Breast epithelium (tissue), 3 donors: ENCODE measurements around the gene ACACA.

Experiments
- POLR2A ChIP-seq: fragments of 450-650 bp; IDR thresholded peaks from one replicate; pipeline ENCODE4 v1.6.1; 2016; ENCODE audit warnings: antibody characterized with exemption, mild to moderate bottlenecking, moderate library complexity
- POLR2AphosphoS5 ChIP-seq, 3 donors: sonication (generic); formaldehyde crosslinking; IDR thresholded peaks; one replicate each; pipeline ENCODE4 v1.6.1; 2017; ENCODE audit warnings: antibody characterized with exemption in 3 of 3
- TF ChIP-seq, protein P1 (sequence below), 3 donors: fragments of 450-650 bp; IDR thresholded peaks; one replicate each; pipeline ENCODE4 v1.5.1; 2016 to 2017; ENCODE audit warnings: antibody characterized with exemption in 3 of 3, mild to moderate bottlenecking in 3 of 3, moderate library complexity in 3 of 3

DNA sequence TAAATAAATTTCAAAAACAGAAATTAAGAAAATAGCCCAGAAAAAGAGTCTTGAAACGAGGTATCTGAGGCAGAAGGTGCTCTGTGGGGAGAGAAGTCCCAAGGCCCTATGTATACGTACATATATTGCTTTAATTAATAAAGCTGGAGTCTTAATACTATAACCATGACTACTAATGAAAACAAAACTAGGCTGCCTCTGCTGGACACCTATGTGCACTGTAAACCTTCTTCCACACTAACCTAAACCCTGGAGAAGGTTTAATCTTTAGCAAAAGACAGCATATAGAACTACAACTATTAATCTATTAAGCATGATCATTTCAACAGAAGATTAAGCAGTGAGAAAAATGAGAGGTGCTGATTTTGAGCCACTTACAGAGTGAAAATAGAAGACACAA lies 184.8 kb downstream of the ACACA start:
- TF ChIP-seq, protein P1, sequence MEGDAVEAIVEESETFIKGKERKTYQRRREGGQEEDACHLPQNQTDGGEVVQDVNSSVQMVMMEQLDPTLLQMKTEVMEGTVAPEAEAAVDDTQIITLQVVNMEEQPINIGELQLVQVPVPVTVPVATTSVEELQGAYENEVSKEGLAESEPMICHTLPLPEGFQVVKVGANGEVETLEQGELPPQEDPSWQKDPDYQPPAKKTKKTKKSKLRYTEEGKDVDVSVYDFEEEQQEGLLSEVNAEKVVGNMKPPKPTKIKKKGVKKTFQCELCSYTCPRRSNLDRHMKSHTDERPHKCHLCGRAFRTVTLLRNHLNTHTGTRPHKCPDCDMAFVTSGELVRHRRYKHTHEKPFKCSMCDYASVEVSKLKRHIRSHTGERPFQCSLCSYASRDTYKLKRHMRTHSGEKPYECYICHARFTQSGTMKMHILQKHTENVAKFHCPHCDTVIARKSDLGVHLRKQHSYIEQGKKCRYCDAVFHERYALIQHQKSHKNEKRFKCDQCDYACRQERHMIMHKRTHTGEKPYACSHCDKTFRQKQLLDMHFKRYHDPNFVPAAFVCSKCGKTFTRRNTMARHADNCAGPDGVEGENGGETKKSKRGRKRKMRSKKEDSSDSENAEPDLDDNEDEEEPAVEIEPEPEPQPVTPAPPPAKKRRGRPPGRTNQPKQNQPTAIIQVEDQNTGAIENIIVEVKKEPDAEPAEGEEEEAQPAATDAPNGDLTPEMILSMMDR (IDR thresholded peaks at IDR 0.05), result no peak
- TF ChIP-seq POLR2AphosphoS5 (IDR thresholded peaks at IDR 0.05) (no peak), POLR2A (no peak)
